Smooth muscle cell (in vitro differentiated cells): ENCODE measurements around the gene CRACR2B. TPM values are rescaled to one million over a fixed set of nuclear protein-coding genes. Genes with fewer than 3 reads are reported as not detected.

Source experiments
- DNase-seq: peaks from one replicate; lab custom pipeline; 2025; ENCODE audit not compliant: unreplicated experiment; lab: John Stamatoyannopoulos, UW
- H2AFZ ChIP-seq: fragments of 200-600 bp; sonication (generic); 2 replicates; pipeline ENCODE4 v1.6.0; 2016; ENCODE audit warnings: antibody characterized with exemption, low read depth, mild to moderate bottlenecking
- H3F3A ChIP-seq: fragments of 200-600 bp; sonication (generic); 2 replicates; pipeline ENCODE4 v1.6.0; 2017; ENCODE audit warnings: antibody characterized with exemption, low read depth
- H3K27ac ChIP-seq: fragments of 200-600 bp; sonication (generic); 2 replicates; pipeline ENCODE4 v1.5.1; 2016; ENCODE audit warnings: low read depth, mild to moderate bottlenecking
- H3K27me3 ChIP-seq: fragments of 200-600 bp; sonication (generic); 2 replicates; pipeline ENCODE4 v1.6.1; 2016; ENCODE audit warnings: low read depth, mild to moderate bottlenecking
- H3K36me3 ChIP-seq: fragments of 200-600 bp; sonication (generic); 2 replicates; pipeline ENCODE4 v1.5.1; 2016; ENCODE audit warnings: low read depth
- H3K4me1 ChIP-seq: fragments of 200-600 bp; sonication (generic); 2 replicates; pipeline ENCODE4 v1.5.1; 2016; ENCODE audit warnings: low read depth
- H3K4me2 ChIP-seq: fragments of 200-600 bp; sonication (generic); 2 replicates; pipeline ENCODE4 v1.6.0; 2016; ENCODE audit warnings: mild to moderate bottlenecking
- H3K4me3 ChIP-seq: fragments of 200-600 bp; sonication (generic); 2 replicates; pipeline ENCODE4 v1.5.1; 2016; ENCODE audit warnings: mild to moderate bottlenecking
- H3K79me2 ChIP-seq: fragments of 200-600 bp; sonication (generic); 2 replicates; pipeline ENCODE4 v1.6.0; 2016; ENCODE audit warnings: low read depth, mild to moderate bottlenecking
- H3K9ac ChIP-seq: fragments of 200-600 bp; sonication (generic); 2 replicates; pipeline ENCODE4 v1.6.0; 2016; ENCODE audit warnings: low read depth
- H3K9me3 ChIP-seq: fragments of 200-600 bp; sonication (generic); replicated peaks from 2 replicates; pipeline ENCODE4 v1.5.1; 2016; ENCODE audit warnings: low read depth
- H4K20me1 ChIP-seq: fragments of 200-600 bp; sonication (generic); 2 replicates; pipeline ENCODE4 v1.6.0; 2016; ENCODE audit warnings: low read depth
- CTCF ChIP-seq: fragments of 200-600 bp; sonication (generic); IDR thresholded peaks from 2 replicates; pipeline ENCODE4 v1.5.1; 2017; ENCODE audit warnings: borderline replicate concordance, mild to moderate bottlenecking, antibody characterized with exemption; ENCODE audit not compliant: insufficient read depth, poor library complexity, severe bottlenecking
- WGBS: methylation state at CpG from one replicate; pipeline ENCODE4 v1.1.7; 2016; ENCODE audit warnings: low lambda C conversion rate; 5-methylcytosine and 5-hydroxymethylcytosine counted together
- polyA plus RNA-seq: library from polyadenylated mRNA; unstranded; fragments of >200 nt; fragmentation: Nextera tagmentation; extraction: Ambion mirVana; gene quantifications from 2 replicates; pipeline ENCODE4 v1.2.1, GENCODE V29; 2016
- small RNA-seq: library from RNA; depleted of rRNA; stranded (forward); fragments of <200 nt; gene quantifications from one replicate; pipeline ENCODE3, GENCODE V24; 2014
- total RNA-seq: library from RNA; depleted of rRNA; stranded (reverse); fragments of >200 nt; gene quantifications from 2 replicates; pipeline ENCODE4 v1.2.3, GENCODE V29; 2014

Gene CRACR2B
- total and polyA plus RNA-seq, 2 experiments from 2014 or later: 0.10 to 0.36 TPM

- Histone ChIP-seq H3K27ac (no peak overlapping the region), H3F3A (no peaks in the 10 kb centered on the region), H3K27me3 (no peaks in the 10 kb centered on the region), H3K4me3 (no peak overlapping the region), H2AFZ (no peak overlapping the region), H3K9ac (no peak overlapping the region), H3K9me3 (no peaks in the 10 kb centered on the region), H3K4me2 (no peak overlapping the region), H3K4me1 (no peaks in the 10 kb centered on the region), H3K79me2 (no peaks in the 10 kb centered on the region), H3K36me3 (no peaks in the 10 kb centered on the region), H4K20me1 (no peaks in the 10 kb centered on the region)
- 96% methylated on average over 14 of the region's 14 CpGs for WGBS
- TF ChIP-seq CTCF: no peak
- no peak for DNase-seq
Observed at GRCh38 chr11:880447-880846, 52.7 kb downstream of the CRACR2B start.

Small RNA genes within 50 kb of the gene (small RNA-seq; reads per million reads assigned to genes)
- not detected for gene SNORA52

Other genes starting within 250 kb of the CRACR2B start
- gene IRF7, start 212.0 kb upstream of the CRACR2B start, total RNA-seq: 7.1 and 11.1 TPM in 2 replicates
- gene IRF7, start 212.0 kb upstream of the CRACR2B start, polyA plus RNA-seq: 12.7 and 14.3 TPM in 2 replicates
- not detected in 2 replicates for gene CDHR5, start 203.0 kb upstream of the CRACR2B start, total RNA-seq
- 0.37 TPM in 1 of 2 replicates, not detected in the other for gene CDHR5, start 203.0 kb upstream of the CRACR2B start, polyA plus RNA-seq
- not detected in 2 replicates for gene SCT, start 200.7 kb upstream of the CRACR2B start, total RNA-seq
- 1.4 and 2.2 TPM in 2 replicates for gene SCT, start 200.7 kb upstream of the CRACR2B start, polyA plus RNA-seq
- gene DRD4, start 190.7 kb upstream of the CRACR2B start, total RNA-seq: not detected in 2 replicates
- 2.7 and 3.1 TPM in 2 replicates for gene DRD4, start 190.7 kb upstream of the CRACR2B start, polyA plus RNA-seq
- gene DEAF1, start 132.7 kb upstream of the CRACR2B start, total RNA-seq: 18.7 and 19.0 TPM in 2 replicates
- 39.2 and 61.5 TPM in 2 replicates for gene DEAF1, start 132.7 kb upstream of the CRACR2B start, polyA plus RNA-seq
- gene TMEM80, start 132.1 kb upstream of the CRACR2B start, total RNA-seq: 5.5 and 9.0 TPM in 2 replicates
- gene TMEM80, start 132.1 kb upstream of the CRACR2B start, polyA plus RNA-seq: 14.3 and 24.3 TPM in 2 replicates
- 47.9 and 74.9 TPM in 2 replicates for gene EPS8L2, start 121.7 kb upstream of the CRACR2B start, total RNA-seq
- gene EPS8L2, start 121.7 kb upstream of the CRACR2B start, polyA plus RNA-seq: 37.7 and 133 TPM in 2 replicates
- 100 and 103 TPM in 2 replicates for gene TALDO1, start 80.5 kb upstream of the CRACR2B start, total RNA-seq
- gene TALDO1, start 80.5 kb upstream of the CRACR2B start, polyA plus RNA-seq: 155 and 158 TPM in 2 replicates
- gene GATD1, start 50.4 kb upstream of the CRACR2B start, total RNA-seq: 12.9 and 18.5 TPM in 2 replicates
- 11.7 and 20.2 TPM in 2 replicates for gene GATD1, start 50.4 kb upstream of the CRACR2B start, polyA plus RNA-seq
- not detected in 2 replicates for gene CEND1, start 37.8 kb upstream of the CRACR2B start, total RNA-seq
- gene CEND1, start 37.8 kb upstream of the CRACR2B start, polyA plus RNA-seq: 0.13 and 0.38 TPM in 2 replicates
- 6.9 and 7.0 TPM in 2 replicates for gene SLC25A22, start 29.6 kb upstream of the CRACR2B start, total RNA-seq
- gene SLC25A22, start 29.6 kb upstream of the CRACR2B start, polyA plus RNA-seq: 19.5 and 25.2 TPM in 2 replicates
- gene PIDD1, start 22.7 kb upstream of the CRACR2B start, total RNA-seq: 8.7 and 11.8 TPM in 2 replicates
- gene PIDD1, start 22.7 kb upstream of the CRACR2B start, polyA plus RNA-seq: 22.3 and 44.9 TPM in 2 replicates
- 472 and 511 TPM in 2 replicates for gene RPLP2, start 18.0 kb upstream of the CRACR2B start, total RNA-seq
- 622 and 701 TPM in 2 replicates for gene RPLP2, start 18.0 kb upstream of the CRACR2B start, polyA plus RNA-seq
- gene PNPLA2, start 9.0 kb upstream of the CRACR2B start, total RNA-seq: 12.4 and 14.8 TPM in 2 replicates
- 26.4 and 33.8 TPM in 2 replicates for gene PNPLA2, start 9.0 kb upstream of the CRACR2B start, polyA plus RNA-seq
- gene CD151, start 5.0 kb downstream of the CRACR2B start, total RNA-seq: 214 and 256 TPM in 2 replicates
- gene CD151, start 5.0 kb downstream of the CRACR2B start, polyA plus RNA-seq: 391 and 469 TPM in 2 replicates
- gene POLR2L, start 14.6 kb downstream of the CRACR2B start, total RNA-seq: 38.0 and 51.4 TPM in 2 replicates
- 380 and 446 TPM in 2 replicates for gene POLR2L, start 14.6 kb downstream of the CRACR2B start, polyA plus RNA-seq
- gene TSPAN4, start 14.9 kb downstream of the CRACR2B start, total RNA-seq: 50.2 and 68.2 TPM in 2 replicates
- gene TSPAN4, start 14.9 kb downstream of the CRACR2B start, polyA plus RNA-seq: 153 and 179 TPM in 2 replicates
- gene CHID1, start 82.9 kb downstream of the CRACR2B start, total RNA-seq: 54.3 and 76.5 TPM in 2 replicates
- 171 and 181 TPM in 2 replicates for gene CHID1, start 82.9 kb downstream of the CRACR2B start, polyA plus RNA-seq
- gene AP2A2, start 98.0 kb downstream of the CRACR2B start, total RNA-seq: 32.2 and 35.8 TPM in 2 replicates
- 25.1 and 31.8 TPM in 2 replicates for gene AP2A2, start 98.0 kb downstream of the CRACR2B start, polyA plus RNA-seq
- gene MUC6, start 208.8 kb downstream of the CRACR2B start, total RNA-seq: not detected in 2 replicates
- 0.39 TPM in 1 of 2 replicates, not detected in the other for gene MUC6, start 208.8 kb downstream of the CRACR2B start, polyA plus RNA-seq
- gene MUC2, start 247.0 kb downstream of the CRACR2B start, total RNA-seq: not detected in 2 replicates
- 0.05 TPM in 1 of 2 replicates, not detected in the other for gene MUC2, start 247.0 kb downstream of the CRACR2B start, polyA plus RNA-seq